SU-DHL-6 (cell line): ENCODE results near the gene ETFB.

Experiments used
- CTCF ChIP-seq: fragments of 200-600 bp; sonication (generic); IDR thresholded peaks from one replicate; pipeline ENCODE4 v1.5.1; 2017; ENCODE audit warnings: antibody characterized with exemption, mild to moderate bottlenecking, low read length, moderate library complexity; ENCODE audit not compliant: insufficient read depth, poor library complexity, severe bottlenecking
- EZH2phosphoT487 ChIP-seq: fragments of 200-600 bp; sonication (generic), shearing (Covaris generic); conservative IDR thresholded peaks from 2 replicates; pipeline ENCODE4 v1.6.1; 2018; ENCODE audit warnings: mild to moderate bottlenecking, antibody characterized with exemption, low read length, moderate library complexity, mixed read lengths

DNA sequence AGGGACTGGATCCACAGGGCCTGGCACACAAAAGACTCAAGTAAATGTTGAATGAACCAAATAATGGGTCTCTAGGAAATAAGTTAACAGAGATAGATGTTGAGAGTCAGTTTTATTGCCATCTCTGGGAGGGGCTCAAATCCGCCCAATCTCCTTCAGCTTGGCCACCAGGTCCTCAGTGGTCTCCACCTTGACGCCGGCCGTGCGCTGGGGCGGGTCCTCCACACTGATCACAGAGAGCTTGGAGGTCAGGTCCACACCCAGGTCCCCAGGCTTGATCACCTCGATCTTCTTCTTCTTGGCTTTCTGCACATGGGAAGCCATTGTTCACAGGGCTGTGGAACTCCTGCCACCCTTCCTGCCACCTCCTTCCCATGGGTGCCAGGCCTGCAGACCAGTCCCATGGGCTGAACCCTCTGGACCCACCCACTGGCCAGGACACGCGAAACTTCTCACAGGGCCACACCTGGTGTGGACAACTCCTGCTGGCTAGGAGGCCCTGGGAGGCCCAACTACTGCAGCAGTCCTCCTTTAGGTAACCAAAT lies 21.0 kb downstream of the ETFB start:
- TF ChIP-seq CTCF (no peak), EZH2phosphoT487 (no peak)
